Progenitor cell of endocrine pancreas (in vitro differentiated cells): ENCODE measurements around the gene DNAAF8. TPM values are rescaled to one million over a fixed set of nuclear protein-coding genes. Genes with fewer than 3 reads are reported as not detected.
"Not testable (repeated sequence)": the region's sequence is repeated elsewhere in the genome, so short reads cannot be mapped to it uniquely, and the experiment has no call there.

ENCODE experiments used
- DNase-seq: peaks from one replicate; pipeline ENCODE4 v3.0.0; 2021; ENCODE audit warnings: low spot score; ENCODE audit not compliant: unreplicated experiment
- H3K27ac Mint-ChIP-seq: 2 replicates; pipeline ENCODE4 v1.8.0; 2021; ENCODE audit warnings: mild to moderate bottlenecking, moderate library complexity, mixed read lengths
- H3K27me3 Mint-ChIP-seq: 2 replicates; pipeline ENCODE4 v1.8.0; 2021; ENCODE audit warnings: mixed read lengths
- H3K36me3 Mint-ChIP-seq: 2 replicates; pipeline ENCODE4 v1.8.0; 2022; ENCODE audit warnings: mixed read lengths; ENCODE audit not compliant: insufficient read depth
- H3K4me1 Mint-ChIP-seq: 2 replicates; pipeline ENCODE4 v1.8.0; 2021; ENCODE audit warnings: low read depth, mixed read lengths
- H3K4me3 Mint-ChIP-seq: 2 replicates; pipeline ENCODE4 v1.8.0; 2021; ENCODE audit warnings: low read depth, mild to moderate bottlenecking, moderate library complexity, mixed read lengths
- H3K9me3 Mint-ChIP-seq: 2 replicates; pipeline ENCODE4 v1.8.0; 2021; ENCODE audit warnings: low read depth, mixed read lengths
- CTCF ChIP-seq: fragments of 200-600 bp; sonication (generic); IDR thresholded peaks from one replicate; pipeline ENCODE4 v1.5.0; 2021; ENCODE audit warnings: antibody characterized with exemption, mild to moderate bottlenecking; ENCODE audit not compliant: unreplicated experiment
- total RNA-seq: library from RNA; stranded (reverse); gene quantifications from 2 replicates; pipeline ENCODE4 v1.2.1, GENCODE V29; 2021

The DNAAF8 gene
- total RNA-seq, 1 donor from 2014 or later, result 1.1 TPM

DNA sequence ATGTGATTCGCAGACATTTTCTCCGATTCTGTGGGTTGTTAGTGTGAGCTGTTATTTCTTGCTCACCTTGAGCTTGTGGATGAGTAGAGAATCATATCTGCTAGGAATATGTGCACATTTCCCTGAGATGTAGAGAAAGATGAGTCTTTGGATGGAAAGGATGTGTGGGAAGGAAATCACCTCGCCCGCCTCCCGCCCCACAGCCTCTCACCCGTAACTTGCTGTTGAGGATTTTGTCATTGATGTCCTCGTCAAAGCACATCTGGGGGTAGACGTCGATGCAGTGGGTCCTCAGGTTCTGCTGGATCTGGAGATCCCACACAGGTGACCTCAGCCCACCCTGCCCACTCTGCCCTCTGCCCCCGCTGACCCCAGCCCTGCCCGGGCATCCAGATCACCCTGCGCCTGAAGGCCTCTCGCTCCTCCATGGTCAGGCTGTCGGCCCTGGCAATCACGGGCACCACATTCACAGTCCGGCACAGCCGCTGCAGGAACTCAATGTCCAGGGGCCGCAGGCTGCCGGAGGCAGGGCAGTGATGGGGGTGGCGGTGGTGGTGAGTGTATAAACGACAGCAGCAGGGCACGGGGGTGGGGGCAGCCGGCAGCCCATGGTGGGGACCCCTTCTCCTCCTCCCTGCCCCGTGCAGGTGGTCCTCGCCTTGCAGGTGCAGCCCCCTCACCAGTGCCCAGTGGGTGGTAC, 49.1 kb downstream of the DNAAF8 start:
- no peaks in the 10 kb centered on the region for H3K9me3 Mint-ChIP-seq
- peaks cover 8% of the 10 kb centered on the region for H3K4me1 Mint-ChIP-seq
- no peak overlapping the region for H3K27ac Mint-ChIP-seq
- H3K4me3 Mint-ChIP-seq, result no peak overlapping the region
- H3K27me3 Mint-ChIP-seq, result no peaks in the 10 kb centered on the region
- no peak for TF ChIP-seq CTCF
- no peak for DNase-seq
- H3K36me3 Mint-ChIP-seq, result no peaks in the 10 kb centered on the region

DNA sequence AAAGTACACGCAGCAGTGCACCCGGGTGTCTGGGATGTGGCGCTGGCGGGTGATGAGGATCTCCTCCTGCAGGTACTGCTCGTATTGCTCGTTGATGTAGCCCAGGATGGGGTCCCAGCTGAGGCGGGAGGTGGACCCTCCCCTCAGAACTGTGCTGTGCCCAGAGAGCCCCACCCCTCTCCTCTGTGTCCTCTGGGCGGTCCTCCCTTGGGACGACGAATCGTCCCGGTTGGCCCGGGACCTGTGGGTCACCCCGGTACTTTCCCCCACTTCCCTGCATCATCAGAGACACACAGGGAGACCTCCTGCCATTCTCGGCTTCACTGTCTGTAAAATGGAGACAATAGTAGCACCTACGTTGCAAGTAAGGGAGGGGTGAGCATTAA, 49.6 kb downstream of the DNAAF8 start:
- peaks cover 13% of the 10 kb centered on the region for H3K4me1 Mint-ChIP-seq
- no peak overlapping the region for H3K27ac Mint-ChIP-seq
- H3K36me3 Mint-ChIP-seq, result no peaks in the 10 kb centered on the region
- H3K4me3 Mint-ChIP-seq, result no peak overlapping the region
- H3K27me3 Mint-ChIP-seq, result no peaks in the 10 kb centered on the region
- TF ChIP-seq CTCF, result no peak
- DNase-seq, result no peak
- H3K9me3 Mint-ChIP-seq, result no peaks in the 10 kb centered on the region

- H3K36me3 Mint-ChIP-seq, DNase-seq, H3K4me3 Mint-ChIP-seq, H3K9me3 Mint-ChIP-seq, H3K27ac Mint-ChIP-seq, H3K27me3 Mint-ChIP-seq: not testable (repeated sequence)
- H3K4me1 Mint-ChIP-seq, result peaks cover 14% of the 10 kb centered on the region
Measured at GRCh38 chr16:4784444-4784987, 50.2 kb downstream of the DNAAF8 start.

DNA sequence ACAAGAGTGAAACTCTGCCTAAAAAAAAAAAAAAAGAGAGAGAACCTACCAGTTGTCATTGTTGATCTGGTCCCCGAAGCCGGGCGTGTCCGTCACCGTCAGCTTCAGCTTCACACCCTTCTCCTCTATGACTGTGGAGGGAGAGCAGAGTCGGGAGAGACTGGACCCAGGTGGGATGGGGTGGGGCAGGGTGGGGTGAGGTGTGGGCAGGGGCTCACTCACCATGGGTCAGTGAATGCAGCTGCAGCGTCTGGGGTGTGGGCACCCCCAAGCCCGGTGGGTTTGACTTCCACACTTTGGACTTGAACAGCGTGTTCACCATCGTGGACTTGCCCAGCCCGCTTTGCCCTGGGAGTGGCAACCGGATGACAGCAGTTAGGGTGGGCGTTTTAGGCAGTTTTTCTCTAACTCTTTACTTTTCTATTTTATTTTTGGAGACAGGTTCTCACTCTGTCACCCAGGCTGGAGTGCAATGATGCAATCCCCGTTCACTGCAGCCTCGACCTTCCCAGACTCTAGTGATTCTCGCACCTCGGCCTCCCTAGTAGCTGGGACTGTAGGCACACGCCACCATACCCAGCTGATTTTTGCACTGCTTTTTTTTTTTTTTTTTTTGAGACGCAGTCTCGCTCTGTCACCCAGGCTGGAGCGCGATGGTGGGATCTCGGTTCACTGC, 51.6 kb downstream of the DNAAF8 start:
- H3K9me3 Mint-ChIP-seq, result no peaks in the 10 kb centered on the region
- no peak for DNase-seq
- no peak overlapping the region for H3K27ac Mint-ChIP-seq
- H3K4me3 Mint-ChIP-seq, result no peak overlapping the region
- no peak for TF ChIP-seq CTCF
- H3K27me3 Mint-ChIP-seq, result no peaks in the 10 kb centered on the region
- H3K36me3 Mint-ChIP-seq, result no peaks in the 10 kb centered on the region
- peaks cover 14% of the 10 kb centered on the region for H3K4me1 Mint-ChIP-seq

GRCh38 chr16:4787068-4787467, 52.7 kb downstream of the DNAAF8 start:
- peaks cover 14% of the 10 kb centered on the region for H3K4me1 Mint-ChIP-seq
- no peak for DNase-seq
- H3K27ac Mint-ChIP-seq, result no peak overlapping the region
- no peak overlapping the region for H3K4me3 Mint-ChIP-seq
- no peaks in the 10 kb centered on the region for H3K9me3 Mint-ChIP-seq
- no peaks in the 10 kb centered on the region for H3K36me3 Mint-ChIP-seq
- TF ChIP-seq CTCF, result no peak
- no peaks in the 10 kb centered on the region for H3K27me3 Mint-ChIP-seq
